ENCODE results near the gene OR5AL1. TPM values are rescaled to one million over a fixed set of nuclear protein-coding genes. Genes with fewer than 3 reads are reported as not detected.

Gene OR5AL1
- total RNA-seq (2022) = not detected in 2 replicates
- not detected for Bru-seq, nascent RNA
- not detected for BruChase-seq, experiment 1, labeled RNA remaining after a 2-hour chase
- not detected for BruChase-seq, experiment 2, labeled RNA remaining after a 6-hour chase
- long read RNA-seq = 0 reads

- Histone ChIP-seq H3K4me3 (ENCODE audit: low read depth, low read length) (no peak within 1 kb of the TSS), H3K9me3 (no peaks in the 10 kb centered on the region), H3K36me3 (ENCODE audit: control insufficient read depth, insufficient read depth, low read length) (no peaks in the 10 kb centered on the region), H3K27me3 (replicated peaks; ENCODE audit: control insufficient read depth, insufficient read depth, low read length) (no peaks in the 10 kb centered on the region), H3K4me1 (no peaks in the 10 kb centered on the region)
- intact Hi-C loops (cut with micrococcal nuclease; ENCODE audit: unreplicated experiment) = no loop called here
- Mint-ChIP-seq H3K9me3 (ENCODE audit: unreplicated experiment) (no peaks in the 10 kb centered on the region), H3K27ac (ENCODE audit: unreplicated experiment) (no peak within 1 kb of the TSS), H3K27me3 (ENCODE audit: insufficient read depth, unreplicated experiment) (peaks cover 6% of the 10 kb centered on the region), H3K36me3 (ENCODE audit: insufficient read depth, unreplicated experiment) (no peaks in the 10 kb centered on the region), H3K4me1 (ENCODE audit: low read depth, unreplicated experiment) (no peaks in the 10 kb centered on the region), H3K4me3 (ENCODE audit: unreplicated experiment) (no peak within 1 kb of the TSS)
- BruUV-seq (replicated peaks) = no TSS peak
- ChIA-PET POLR2A (no interaction called here), CTCF (no interaction called here)
- TF ChIP-seq CTCF (IDR thresholded peaks at IDR 0.05; ENCODE audit: insufficient read depth in 1 of 2, low read depth in 1 of 2, low read length in 1 of 2, severe bottlenecking in 1 of 2, unreplicated experiment in 1 of 2) = no peak
- no peak for DNase-seq
These were observed at the start of gene OR5AL1 for GRCh38 chr11:56412396-56412795. OR5AL1 (plus strand) TSS chr11:56412696.

DNA sequence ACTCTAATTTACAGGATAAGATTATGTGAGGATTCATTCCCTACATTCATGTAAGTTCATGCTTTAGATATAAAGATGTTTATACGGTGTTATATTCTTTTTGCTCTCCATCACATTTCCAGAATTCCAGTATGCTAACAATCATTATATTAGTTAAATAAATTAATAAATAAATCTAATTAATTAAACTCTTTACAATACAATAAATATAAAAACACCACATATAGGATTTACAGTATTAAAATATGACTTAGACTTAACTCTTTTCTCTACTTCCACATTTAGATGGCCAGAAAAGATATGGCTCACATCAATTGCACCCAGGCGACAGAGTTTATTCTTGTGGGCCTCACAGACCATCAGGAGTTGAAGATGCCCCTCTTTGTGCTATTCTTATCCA, 37.2 kb upstream of the OR5AL1 start, which contains the start of gene OR8U1:
TSS of gene OR8U1 (plus strand) at position 301 of the 400 bp plus-strand sequence. CDS start at position 301, 0 bp downstream.
- Histone ChIP-seq H3K9me3 (no peaks in the 10 kb centered on the region), H3K4me3 (ENCODE audit: low read depth, low read length) (no peak within 1 kb of the TSS), H3K4me1 (no peaks in the 10 kb centered on the region), H3K27me3 (replicated peaks; ENCODE audit: control insufficient read depth, insufficient read depth, low read length) (no peaks in the 10 kb centered on the region), H3K36me3 (ENCODE audit: control insufficient read depth, insufficient read depth, low read length) (no peaks in the 10 kb centered on the region)
- no peak within 1 kb of the TSS for H3K4me3 Mint-ChIP-seq (ENCODE audit: unreplicated experiment)
- ChIA-PET CTCF (no interaction called here), POLR2A (no interaction called here)
- no peaks in the 10 kb centered on the region for H3K4me1 Mint-ChIP-seq (ENCODE audit: low read depth, unreplicated experiment)
- no peak for TF ChIP-seq CTCF (IDR thresholded peaks at IDR 0.05; ENCODE audit: insufficient read depth in 1 of 2, low read depth in 1 of 2, low read length in 1 of 2, severe bottlenecking in 1 of 2, unreplicated experiment in 1 of 2)
- DNase-seq = no peak
- no TSS peak for BruUV-seq (replicated peaks)
- intact Hi-C loops (cut with micrococcal nuclease; ENCODE audit: unreplicated experiment) = no loop called here
- no peaks in the 10 kb centered on the region for H3K9me3 Mint-ChIP-seq (ENCODE audit: unreplicated experiment)
- H3K27ac Mint-ChIP-seq (ENCODE audit: unreplicated experiment) = no peak within 1 kb of the TSS
- H3K36me3 Mint-ChIP-seq (ENCODE audit: insufficient read depth, unreplicated experiment) = no peaks in the 10 kb centered on the region
- H3K27me3 Mint-ChIP-seq (ENCODE audit: insufficient read depth, unreplicated experiment) = peaks cover 4% of the 10 kb centered on the region

GRCh38 chr11:56380120-56380519, 32.4 kb upstream of the OR5AL1 start:
- H3K36me3 Mint-ChIP-seq (ENCODE audit: insufficient read depth, unreplicated experiment) = no peaks in the 10 kb centered on the region
- no peak overlapping the region for H3K4me3 Mint-ChIP-seq (ENCODE audit: unreplicated experiment)
- Histone ChIP-seq H3K9me3 (no peaks in the 10 kb centered on the region), H3K4me1 (no peaks in the 10 kb centered on the region), H3K4me3 (ENCODE audit: low read depth, low read length) (no peak overlapping the region), H3K27me3 (replicated peaks; ENCODE audit: control insufficient read depth, insufficient read depth, low read length) (no peaks in the 10 kb centered on the region), H3K36me3 (ENCODE audit: control insufficient read depth, insufficient read depth, low read length) (no peaks in the 10 kb centered on the region)
- TF ChIP-seq CTCF (IDR thresholded peaks at IDR 0.05; ENCODE audit: insufficient read depth in 1 of 2, low read depth in 1 of 2, low read length in 1 of 2, severe bottlenecking in 1 of 2, unreplicated experiment in 1 of 2) = no peak
- H3K27me3 Mint-ChIP-seq (ENCODE audit: insufficient read depth, unreplicated experiment) = no peaks in the 10 kb centered on the region
- no peaks in the 10 kb centered on the region for H3K4me1 Mint-ChIP-seq (ENCODE audit: low read depth, unreplicated experiment)
- ChIA-PET POLR2A (no interaction called here), CTCF (no interaction called here)
- intact Hi-C loops (cut with micrococcal nuclease; ENCODE audit: unreplicated experiment) = no loop called here
- no peak overlapping the region for H3K27ac Mint-ChIP-seq (ENCODE audit: unreplicated experiment)
- DNase-seq = no peak
- no TSS peak for BruUV-seq (replicated peaks)
- no peaks in the 10 kb centered on the region for H3K9me3 Mint-ChIP-seq (ENCODE audit: unreplicated experiment)

All from Caco-2 (cell line).